ENCODE results near the gene OLFM1.
"Not testable (repeated sequence)": the region's sequence is repeated elsewhere in the genome, so short reads cannot be mapped to it uniquely, and the experiment has no call there.

Gene OLFM1

DNA sequence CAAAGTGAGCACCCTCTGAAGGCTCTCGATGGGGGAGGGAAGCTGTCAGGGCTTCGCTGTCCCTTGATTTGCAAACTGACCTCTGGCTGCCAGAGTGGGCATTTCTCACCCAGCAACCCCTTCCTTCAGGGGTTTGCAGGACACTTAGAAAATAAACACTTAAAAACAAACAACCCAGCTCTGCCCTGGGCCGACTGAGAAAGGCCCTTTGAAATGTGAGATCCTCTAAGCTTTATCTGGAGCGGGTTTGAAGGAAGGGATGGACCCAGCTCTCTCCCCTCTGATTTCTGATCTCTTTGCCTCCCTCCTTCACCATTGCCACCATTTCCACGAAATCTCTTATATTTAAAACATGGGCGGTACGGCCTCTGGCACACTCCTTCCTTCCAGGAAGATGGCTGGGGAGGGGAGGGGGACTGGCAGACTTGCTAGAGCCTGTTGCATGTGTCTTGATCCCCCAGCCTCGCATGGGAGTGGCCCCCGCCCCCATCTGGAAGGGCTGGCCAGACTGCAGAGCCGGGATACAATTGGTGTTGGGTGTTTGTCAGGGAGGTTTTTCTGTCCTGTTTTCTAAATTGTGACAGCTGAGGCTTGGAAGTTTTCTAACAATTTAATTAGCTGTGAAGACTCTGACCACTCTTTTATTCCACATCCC lies 20.2 kb downstream of the OLFM1 start:
- no peak for DNase-seq (ENCODE audit: low spot score)

DNA sequence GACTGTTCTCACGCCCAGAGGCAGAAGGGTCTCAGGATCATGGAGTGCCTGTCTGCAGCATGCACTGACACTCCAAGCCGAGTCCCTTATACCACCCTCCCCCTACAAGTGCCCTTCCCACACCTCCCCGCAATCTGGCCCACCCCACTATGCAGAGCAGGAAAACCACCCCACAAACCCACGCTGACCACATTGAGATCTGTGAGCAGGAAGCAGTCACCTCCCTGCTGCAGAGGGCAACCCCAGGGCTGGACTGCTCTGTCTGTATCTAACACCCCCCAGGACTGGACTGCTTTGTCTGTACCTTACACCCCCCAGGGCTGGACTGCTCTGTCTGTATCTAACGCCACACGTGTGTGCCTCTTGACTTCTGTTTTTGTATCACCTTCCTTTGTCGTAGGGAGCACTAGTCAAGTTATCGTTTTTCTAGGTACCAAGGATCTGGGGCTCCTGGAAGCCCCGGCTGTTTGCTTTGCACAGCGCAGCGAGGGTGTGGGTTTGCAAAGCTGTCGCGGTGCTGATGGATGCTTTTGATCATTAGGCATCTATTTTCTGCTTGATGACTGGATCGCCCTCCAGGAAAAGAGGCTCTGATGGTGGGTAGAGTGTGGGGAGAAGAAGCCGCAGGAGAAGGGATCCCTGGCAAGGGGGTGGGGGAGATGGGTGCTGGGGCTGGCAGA lies 21.5 kb downstream of the OLFM1 start:
- DNase-seq (ENCODE audit: low spot score): no peak

DNA sequence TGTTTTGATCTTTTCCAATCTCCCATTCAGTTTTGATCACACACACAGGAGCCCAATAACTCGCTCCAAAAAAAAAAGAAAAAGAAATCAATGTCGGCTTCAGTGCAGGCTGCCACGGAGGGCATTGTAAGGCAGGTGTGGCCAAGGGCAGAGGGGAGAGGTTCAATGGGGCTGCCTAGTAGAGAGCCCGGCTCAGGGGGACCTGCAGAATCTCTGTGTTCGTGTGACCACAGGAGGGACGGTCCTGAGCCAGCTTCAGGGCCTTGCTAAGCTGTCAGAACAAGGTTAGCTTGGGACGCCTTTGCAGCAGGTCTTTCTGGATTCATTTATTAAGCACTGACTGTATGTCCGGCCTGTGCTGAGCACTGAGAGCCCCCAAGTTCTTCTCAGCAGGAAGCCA lies 22.2 kb downstream of the OLFM1 start:
- DNase-seq (ENCODE audit: low spot score): no peak

DNA sequence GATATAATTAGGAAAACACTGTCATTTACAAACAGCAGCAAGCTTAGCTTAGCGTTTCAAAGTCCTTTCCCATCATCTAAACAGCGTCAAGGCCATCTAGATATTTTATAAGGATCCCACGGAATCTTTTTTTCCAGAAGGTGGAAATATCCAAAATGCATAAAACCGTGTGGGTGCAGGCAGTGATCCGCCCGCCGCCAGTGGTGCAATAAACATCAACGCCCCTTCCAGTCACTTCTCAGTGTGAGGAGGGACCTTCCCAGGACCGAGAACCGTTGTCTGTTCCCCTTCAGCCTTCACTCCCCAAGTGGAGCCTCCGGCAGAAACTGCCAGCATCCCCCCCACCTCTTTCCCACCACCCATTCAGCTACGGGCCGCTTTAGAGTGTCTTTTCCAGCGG lies 22.9 kb downstream of the OLFM1 start:
- no peak for DNase-seq (ENCODE audit: low spot score)

DNA sequence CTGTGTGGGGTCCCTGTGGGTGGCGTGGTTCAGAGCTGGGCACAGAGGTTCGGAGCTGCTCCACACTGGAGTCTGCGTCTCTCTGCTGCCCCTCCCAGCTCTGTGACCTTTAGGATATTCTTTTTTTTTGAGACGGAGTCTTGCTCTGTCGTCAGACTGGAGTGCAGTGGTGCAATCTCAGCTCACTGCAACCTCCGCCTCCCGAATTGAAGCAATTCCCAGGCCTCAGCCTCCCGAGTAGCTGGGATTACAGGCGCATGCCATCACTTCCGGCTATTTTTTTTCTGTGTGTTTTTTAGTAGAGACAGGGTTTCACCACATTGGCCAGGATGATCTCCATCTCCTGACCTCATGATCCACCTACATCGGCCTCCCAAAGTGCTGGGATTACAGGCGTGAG lies 24.1 kb downstream of the OLFM1 start:
- DNase-seq (ENCODE audit: low spot score): not testable (repeated sequence)

DNA sequence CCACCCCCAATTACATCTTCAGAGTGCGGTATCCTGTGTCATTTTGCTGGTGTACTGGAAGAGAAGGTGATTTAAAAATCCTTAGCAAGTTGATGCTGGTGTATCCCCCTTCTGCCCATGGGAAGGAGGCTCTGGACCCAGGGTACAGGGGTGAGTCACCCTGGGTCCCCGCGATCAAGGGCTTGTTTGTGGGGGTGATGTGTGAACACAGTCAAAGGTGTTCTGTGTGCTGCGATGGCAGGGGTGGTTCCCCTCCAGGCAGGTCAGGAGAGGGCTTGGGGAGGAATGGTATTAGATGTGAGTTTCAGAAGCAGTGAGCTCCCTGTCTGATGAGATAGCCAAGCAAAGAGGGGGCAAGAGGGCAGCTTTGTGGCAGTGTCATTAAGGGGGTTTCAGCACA lies 28.9 kb downstream of the OLFM1 start:
- DNase-seq (ENCODE audit: low spot score): no peak

DNA sequence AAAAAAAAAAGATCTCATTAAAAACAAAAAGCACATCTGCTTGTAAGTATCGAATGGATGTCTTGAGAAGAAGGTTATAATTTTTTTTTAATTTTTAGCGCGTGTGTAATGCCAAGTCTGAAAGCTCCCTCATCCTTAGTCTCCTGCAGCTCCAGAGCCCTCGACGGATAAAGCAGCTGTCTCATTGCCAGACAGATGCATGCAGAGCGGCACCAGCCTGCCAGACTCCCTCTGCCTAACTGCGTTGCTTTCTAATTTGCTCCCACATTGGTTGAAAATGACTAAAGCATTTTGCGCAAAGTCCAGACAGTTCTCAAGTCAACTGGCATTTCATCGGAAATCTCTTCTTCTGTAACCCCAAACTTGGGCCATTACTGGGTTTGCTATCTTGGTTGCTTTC lies 29.4 kb downstream of the OLFM1 start:
- DNase-seq (ENCODE audit: low spot score): no peak

DNA sequence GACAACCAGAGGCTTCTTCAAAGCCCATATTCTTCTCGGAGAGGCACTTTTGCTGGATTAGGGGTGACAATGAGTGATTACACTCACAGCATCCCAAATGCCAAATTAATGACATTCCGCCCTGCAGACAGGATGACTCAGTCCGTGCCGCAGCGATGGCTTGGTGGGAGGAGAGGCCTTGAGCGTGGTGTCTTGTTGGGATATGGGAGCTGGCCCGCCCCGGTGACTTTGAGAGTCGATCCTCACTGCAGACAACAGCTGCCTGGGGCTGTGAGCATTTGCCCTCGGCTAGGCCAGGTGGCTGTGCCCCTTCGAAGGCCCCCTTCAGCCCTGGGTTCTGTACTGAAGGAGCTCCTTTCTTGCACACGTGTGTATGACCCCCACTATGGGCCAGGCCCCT lies 29.8 kb downstream of the OLFM1 start:
- DNase-seq (ENCODE audit: low spot score): peak; percentile 39

DNA sequence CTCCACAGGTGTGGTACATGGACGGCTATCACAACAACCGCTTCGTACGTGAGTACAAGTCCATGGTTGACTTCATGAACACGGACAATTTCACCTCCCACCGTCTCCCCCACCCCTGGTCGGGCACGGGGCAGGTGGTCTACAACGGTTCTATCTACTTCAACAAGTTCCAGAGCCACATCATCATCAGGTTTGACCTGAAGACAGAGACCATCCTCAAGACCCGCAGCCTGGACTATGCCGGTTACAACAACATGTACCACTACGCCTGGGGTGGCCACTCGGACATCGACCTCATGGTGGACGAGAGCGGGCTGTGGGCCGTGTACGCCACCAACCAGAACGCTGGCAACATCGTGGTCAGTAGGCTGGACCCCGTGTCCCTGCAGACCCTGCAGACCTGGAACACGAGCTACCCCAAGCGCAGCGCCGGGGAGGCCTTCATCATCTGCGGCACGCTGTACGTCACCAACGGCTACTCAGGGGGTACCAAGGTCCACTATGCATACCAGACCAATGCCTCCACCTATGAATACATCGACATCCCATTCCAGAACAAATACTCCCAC lies 32.1 kb downstream of the OLFM1 start:
- no peak for DNase-seq (ENCODE audit: low spot score)

DNA sequence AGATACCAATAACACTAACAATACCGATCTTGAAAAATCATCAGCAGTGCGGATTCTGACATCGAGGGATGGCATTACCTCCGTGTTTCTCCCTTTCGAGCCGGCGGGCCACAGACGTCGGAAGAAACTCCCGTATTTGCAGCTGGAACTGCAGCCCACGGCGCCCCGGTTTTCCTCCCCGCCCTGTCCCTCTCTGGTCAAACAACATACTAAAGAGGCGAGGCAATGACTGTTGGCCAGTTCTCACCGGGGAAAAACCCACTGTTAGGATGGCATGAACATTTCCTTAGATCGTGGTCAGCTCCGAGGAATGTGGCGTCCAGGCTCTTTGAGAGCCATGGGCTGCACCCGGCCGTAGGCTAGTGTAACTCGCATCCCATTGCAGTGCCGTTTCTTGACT lies 32.8 kb downstream of the OLFM1 start:
- DNase-seq (ENCODE audit: low spot score): no peak

DNA sequence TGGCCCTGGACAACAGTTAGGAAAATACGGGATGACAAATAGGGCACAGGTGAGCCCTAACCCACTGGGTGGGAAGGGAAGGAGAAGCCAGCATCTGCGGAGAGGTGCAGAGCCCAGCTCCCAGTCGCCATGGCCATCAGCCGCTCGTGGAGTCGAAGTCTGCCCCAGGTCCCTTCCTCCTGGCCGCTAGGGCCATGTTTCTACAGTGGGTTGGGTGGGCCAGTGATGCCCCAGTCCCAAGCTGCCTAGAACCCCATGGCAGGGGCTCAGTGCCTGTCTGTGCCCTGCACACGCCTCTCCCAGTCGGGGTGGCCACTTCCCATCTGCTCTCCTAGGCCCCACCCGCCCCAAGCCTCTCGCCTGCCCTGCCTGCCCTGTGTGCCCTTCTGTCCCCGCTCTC lies 34.8 kb downstream of the OLFM1 start:
- no peak for DNase-seq (ENCODE audit: low spot score)

DNA sequence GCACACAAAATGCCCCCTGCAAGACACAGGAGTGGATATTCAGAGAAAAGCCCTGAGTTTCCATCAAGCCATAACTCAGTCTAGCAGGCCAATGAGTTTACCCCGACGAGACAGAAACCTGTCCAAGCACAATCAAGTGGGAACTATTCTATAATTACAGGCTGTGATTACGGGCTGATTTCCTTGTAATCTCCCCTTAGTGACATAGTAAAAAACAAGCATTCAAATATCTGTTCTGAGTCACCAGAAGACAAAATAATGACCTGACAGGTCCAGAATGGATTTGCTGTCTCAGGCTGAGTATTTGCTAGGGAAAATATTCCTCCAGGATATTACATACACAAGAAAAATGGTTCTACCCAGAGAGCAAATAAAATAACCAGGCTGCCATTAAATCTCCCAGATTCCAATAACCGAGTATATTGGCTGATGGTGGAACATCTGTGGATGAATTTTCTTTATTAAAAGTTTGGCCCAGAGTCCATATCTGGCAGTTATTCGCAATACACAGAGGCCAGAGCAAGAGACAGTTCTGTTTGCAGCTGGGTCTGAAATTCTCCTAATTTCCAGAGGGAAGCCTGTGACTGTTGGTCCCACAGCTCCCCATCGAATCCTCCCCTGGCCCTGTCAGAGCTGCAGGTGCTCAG lies 35.8 kb downstream of the OLFM1 start:
- no peak for DNase-seq (ENCODE audit: low spot score)

DNA sequence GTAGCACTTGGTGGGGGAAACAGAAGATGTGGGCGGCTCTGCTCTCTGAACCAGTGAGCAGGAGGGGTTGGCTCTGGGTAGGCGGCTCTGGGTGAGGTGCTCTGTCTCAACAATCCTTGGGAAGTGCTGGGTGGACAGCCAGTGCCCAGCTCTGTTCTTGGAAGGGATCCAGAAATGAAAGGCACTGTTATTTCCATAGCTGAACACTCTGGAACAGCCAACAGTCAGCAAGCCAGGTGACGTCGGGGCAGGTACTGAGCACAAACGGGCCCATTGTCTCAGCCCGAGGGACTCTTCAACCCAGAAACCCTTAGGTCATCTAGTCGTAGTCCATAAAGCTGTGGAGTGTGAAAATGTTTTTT lies 36.3 kb downstream of the OLFM1 start:
- no peak for DNase-seq (ENCODE audit: low spot score)

DNA sequence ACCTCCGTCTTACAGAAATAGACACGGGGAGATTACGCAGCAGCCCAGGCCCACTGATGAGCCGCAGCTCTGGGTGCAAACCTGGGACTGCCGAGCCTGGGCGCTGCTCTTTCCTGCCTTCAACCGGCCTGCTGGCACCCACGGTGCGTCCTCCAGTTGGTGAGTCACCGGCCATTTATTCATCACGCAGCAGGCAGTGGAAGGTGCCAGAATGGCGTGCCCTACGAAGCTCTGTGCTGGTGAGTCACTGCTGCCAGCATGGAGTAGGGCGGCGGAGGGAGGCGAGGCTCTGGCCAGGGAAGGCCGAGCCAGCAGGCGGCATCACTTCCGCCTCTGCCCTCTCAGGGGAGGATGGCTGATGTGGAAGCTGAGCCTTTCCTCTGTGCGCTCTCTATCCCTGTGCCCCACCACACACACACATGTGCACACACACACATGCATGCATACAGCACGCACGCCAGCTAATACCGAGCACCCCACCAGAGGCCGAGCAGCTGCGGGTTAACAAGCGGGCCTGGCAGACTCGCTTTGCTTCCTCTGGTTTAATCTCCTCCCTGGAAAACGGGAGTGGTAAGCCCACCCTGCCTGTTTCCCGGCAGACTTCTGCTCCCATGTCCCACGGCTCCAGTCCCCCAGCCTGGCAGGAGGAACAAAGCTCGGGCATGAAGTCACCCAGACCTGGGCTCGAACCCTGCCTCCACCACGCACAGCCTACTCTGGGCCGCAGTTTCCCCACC lies 39.2 kb downstream of the OLFM1 start:
- no peak for DNase-seq (ENCODE audit: low spot score)

DNA sequence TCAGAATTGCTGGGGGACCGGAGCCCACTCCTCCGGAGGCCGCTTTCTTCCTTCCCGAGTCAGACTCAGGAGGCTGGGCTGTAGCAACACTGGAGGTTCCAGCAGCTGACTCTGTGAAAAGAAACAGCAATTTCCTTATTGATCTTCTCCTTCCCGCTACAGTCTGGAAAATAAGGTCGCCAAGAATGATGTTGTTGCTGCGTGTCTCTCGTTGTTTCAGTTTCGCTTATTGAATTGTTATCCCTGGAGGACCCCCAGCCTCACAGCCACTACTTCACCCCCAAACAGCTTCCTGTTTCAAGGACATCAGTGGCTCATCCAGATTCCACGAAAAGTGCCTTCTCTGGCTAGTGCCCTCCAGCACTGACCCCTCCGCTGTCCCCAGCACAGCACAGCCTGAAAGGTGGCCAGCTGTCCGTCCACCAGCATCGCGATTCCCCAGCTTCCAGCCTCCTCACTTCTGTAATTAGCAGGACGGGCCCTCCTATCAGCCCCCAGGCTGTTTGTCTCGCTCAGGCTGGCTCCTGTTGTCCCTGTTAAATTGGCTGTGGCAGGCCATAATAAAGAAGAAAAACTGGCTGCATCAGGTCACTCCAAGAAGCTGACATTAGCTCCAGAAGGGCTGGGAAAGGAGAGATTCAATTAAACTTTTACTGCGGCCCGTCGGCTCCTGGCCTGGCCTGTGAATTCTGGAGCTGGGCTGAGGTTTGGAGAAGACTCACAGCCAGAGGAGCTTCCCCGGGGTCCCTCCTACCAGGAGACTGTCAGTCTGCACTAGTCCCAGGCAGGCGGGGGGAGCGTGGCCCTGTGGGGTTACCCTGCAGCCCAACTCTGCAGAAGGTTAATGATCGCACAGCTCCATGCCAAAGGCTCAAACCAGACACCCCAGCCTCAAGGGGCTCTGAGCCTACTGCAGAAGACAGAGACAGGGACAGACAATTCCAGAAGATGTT lies 40.5 kb downstream of the OLFM1 start:
- no peak for DNase-seq (ENCODE audit: low spot score)

DNA sequence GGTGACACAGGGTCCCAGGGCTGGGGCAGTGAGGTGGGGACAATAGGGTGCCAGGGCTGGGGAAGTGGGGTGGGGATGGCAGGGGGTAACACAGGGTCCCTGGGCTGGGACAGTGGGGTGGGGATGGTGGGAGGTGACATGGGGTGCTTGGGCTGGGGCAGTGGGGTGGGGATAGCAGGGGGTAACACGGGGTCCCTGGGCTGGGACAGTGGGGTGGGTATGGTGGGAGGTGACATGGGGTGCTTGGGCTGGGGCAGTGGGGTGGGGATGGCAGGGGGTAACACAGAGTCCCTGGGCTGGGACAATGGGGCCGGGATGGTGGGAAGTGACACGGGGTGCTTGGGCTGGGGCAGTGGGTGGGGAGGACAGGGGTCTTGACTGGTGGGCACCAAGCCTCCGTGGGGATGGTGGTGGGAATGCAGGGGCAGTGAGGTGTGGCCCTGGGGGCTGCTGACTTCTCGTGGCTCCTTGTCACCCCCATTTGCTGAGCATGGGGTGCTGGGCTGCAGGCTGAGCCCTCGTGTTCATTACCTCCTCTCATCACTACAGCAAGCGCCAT lies 41.7 kb downstream of the OLFM1 start:
- no peak for DNase-seq (ENCODE audit: low spot score)

DNA sequence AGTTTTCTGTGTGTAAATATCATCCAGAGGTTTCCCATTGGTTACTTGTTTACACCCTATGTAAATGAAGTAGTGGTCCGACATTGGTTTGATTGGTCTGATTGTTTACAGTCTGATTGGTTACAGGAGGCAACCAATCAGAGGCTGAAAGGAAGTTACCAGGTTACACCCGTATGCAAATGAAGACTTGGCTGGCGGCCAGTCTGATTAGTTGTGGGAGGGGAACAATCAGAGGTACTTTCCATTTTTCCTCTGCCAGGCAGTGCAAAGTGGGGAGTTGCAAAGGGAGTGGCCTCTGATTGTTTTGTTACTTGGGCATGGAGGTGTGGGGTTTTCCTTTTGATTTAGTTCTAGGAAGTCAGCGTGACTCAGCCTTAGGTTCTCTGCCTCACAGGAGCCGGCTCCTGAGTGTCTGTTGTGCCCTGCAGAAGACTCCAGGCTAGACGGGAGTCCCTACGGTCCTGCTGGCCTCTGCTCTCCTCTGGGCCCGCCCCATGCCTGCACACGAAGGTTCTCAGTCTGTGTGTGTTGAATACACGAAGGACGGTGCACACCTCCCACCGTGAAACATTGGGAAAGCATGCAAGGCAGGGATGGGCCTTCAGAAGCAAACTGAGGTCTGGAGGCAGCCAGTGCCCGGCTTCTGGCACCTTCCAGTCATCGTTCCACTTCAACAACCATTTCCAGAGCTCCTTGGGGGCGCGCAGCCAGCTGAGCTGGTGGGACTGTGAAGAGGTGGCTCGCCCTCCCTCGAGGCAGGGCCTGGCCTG lies 42.9 kb downstream of the OLFM1 start:
- no peak for DNase-seq (ENCODE audit: low spot score)

DNA sequence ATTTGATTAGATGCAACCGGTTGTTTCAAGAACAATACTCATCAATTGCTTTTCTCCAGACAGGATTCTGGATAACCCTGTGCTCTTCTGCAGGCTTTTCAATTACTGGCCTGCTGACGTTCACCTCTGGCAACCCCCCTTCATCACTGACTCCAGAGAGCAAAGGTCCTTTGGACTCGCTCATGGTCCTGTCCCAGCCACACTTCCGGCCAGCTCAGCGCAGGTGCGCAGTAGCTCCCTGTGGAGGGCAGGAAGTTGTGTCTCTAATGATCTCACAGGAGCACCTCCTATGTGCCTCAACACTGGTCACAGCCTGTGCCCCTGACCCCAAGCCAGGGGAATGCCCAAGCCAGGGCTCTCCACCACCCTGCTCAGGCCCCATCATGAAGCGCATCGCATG lies 44.0 kb downstream of the OLFM1 start:
- no peak for DNase-seq (ENCODE audit: low spot score)

DNA sequence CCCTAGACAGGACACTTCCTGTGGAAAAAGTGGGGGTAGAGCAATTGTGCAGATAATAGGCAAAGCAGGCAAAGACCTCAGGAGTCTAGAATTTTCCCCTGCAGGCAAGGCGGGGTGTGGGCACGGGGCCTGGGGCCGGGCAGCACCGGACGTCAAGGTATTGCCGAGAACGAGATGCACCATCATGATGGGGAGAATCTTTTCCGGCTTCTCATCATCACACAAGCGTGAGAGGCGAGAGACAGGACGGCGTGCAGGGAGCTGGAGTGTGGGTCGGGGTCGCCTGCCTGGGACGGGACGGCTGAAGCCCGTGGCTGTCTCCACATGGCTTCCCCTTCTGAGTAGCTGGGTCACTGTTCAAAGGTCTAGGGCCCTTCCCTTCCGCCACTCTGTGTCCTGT lies 44.5 kb downstream of the OLFM1 start:
- no peak for DNase-seq (ENCODE audit: low spot score)

DNA sequence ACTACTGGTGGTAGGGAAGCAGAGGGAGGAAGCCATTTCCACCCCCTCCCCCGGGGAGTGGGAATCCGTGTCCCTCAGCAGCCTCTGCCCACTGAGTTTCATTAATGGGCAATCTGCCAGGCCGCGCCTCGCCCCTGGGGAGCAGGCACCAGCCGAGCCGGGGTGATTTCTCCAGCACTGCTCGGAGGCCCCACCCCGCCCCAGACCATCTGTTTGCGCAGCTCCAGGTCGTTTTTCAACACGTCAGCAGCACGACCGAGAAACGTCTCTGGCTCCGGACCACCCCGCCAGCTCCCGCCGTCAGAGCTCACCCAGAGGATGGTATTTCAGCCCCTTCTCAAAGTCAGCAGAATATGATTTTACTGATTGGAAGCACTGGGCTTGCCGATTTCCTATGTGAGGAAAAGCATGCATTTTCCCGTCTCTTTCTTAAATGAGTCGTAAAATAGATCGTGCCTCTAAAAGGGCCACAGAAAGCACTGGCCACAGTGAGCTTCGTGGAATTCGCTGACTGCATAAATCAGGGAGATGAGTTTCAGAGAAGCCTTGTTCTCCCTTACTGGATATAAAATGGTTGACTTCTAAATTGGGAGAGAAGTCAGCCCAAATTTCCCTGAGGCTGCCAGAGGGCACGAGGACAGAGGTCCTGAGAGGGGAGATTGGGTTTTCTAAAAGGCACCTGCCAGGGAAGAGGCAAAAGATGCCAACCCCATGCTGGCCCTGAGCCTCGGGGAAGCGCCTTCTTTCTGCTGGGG lies 47.0 kb downstream of the OLFM1 start:
- DNase-seq (ENCODE audit: low spot score): no peak
